NCI-H2196 treated with DMSO at 0.1 percent for 48 hours (cell line): ENCODE measurements around the gene TUBGCP2.

Experiments
- DNase-seq: peaks from one replicate; lab custom pipeline; 2025; ENCODE audit not compliant: unreplicated experiment; lab: John Stamatoyannopoulos, UW

TUBGCP2 gene

GRCh38 chr10:133306941-133307379 is 1.7 kb downstream of the TUBGCP2 start:
- no peak for DNase-seq

- no peak for DNase-seq
Observed at GRCh38 chr10:133306097-133306476, 2.6 kb downstream of the TUBGCP2 start.

- no peak for DNase-seq
Observed at GRCh38 chr10:133303206-133303605, 5.5 kb downstream of the TUBGCP2 start.

- no peak for DNase-seq
Observed at GRCh38 chr10:133302230-133302629, 6.4 kb downstream of the TUBGCP2 start.

GRCh38 chr10:133299738-133300137 is 8.9 kb downstream of the TUBGCP2 start:
- no peak for DNase-seq

GRCh38 chr10:133299224-133299623 is 9.4 kb downstream of the TUBGCP2 start:
- no peak for DNase-seq

GRCh38 chr10:133298466-133298865 is 10.2 kb downstream of the TUBGCP2 start:
- no peak for DNase-seq

GRCh38 chr10:133297504-133297903 is 11.2 kb downstream of the TUBGCP2 start:
- no peak for DNase-seq

- DNase-seq = no peak
Observed at GRCh38 chr10:133295426-133296320, 13.0 kb downstream of the TUBGCP2 start.

- DNase-seq = no peak
Observed at GRCh38 chr10:133294189-133294588, 14.5 kb downstream of the TUBGCP2 start.

- no peak for DNase-seq
Observed at GRCh38 chr10:133293810-133294119, 14.9 kb downstream of the TUBGCP2 start.

- no peak for DNase-seq
Observed at GRCh38 chr10:133292919-133293809, 15.5 kb downstream of the TUBGCP2 start.

- DNase-seq = no peak
Observed at GRCh38 chr10:133289761-133290160, 18.9 kb downstream of the TUBGCP2 start.

GRCh38 chr10:133287832-133288500 is 20.7 kb downstream of the TUBGCP2 start:
- DNase-seq = no peak

GRCh38 chr10:133286366-133286765 is 22.3 kb downstream of the TUBGCP2 start:
- no peak for DNase-seq

- DNase-seq = no peak
Observed at GRCh38 chr10:133285217-133285616, 23.5 kb downstream of the TUBGCP2 start.

- no peak for DNase-seq
Observed at GRCh38 chr10:133283931-133284330, 24.7 kb downstream of the TUBGCP2 start.

- DNase-seq = no peak
Observed at GRCh38 chr10:133282846-133283390, 25.8 kb downstream of the TUBGCP2 start.

GRCh38 chr10:133281628-133282372 is 26.9 kb downstream of the TUBGCP2 start:
- DNase-seq = no peak

- DNase-seq = no peak
Observed at GRCh38 chr10:133281084-133281483, 27.6 kb downstream of the TUBGCP2 start.
